T-helper 1 cell (primary cell): ENCODE measurements around the gene FAM124A.
"Not testable (repeated sequence)": the region's sequence is repeated elsewhere in the genome, so short reads cannot be mapped to it uniquely, and the experiment has no call there.

ENCODE experiments used
- DNase-seq, 5 donors: peaks; one replicate each; pipeline ENCODE4 v3.0.0-alpha.2; 2012 to 2020

FAM124A gene

DNA sequence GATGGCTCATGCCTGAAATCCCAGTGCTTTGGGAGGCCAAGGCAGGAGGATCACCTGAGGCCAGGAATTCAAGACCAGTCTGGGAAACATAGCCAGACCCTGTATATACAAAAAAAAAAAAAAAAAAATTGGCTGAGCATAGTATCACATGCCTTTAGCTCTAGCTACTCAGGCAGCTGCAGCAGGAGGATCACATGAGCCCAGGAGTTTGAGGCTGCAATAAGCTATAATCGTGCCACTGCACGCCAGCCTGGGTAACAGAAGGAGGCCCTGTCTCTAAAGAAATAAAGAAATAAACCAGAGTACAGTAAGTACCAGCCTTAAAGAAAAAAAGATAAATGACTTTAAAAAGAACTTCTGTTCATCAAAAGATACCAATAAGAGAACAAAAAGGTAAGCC lies 52.9 kb downstream of the FAM124A start:
- DNase-seq, result no peak

DNA sequence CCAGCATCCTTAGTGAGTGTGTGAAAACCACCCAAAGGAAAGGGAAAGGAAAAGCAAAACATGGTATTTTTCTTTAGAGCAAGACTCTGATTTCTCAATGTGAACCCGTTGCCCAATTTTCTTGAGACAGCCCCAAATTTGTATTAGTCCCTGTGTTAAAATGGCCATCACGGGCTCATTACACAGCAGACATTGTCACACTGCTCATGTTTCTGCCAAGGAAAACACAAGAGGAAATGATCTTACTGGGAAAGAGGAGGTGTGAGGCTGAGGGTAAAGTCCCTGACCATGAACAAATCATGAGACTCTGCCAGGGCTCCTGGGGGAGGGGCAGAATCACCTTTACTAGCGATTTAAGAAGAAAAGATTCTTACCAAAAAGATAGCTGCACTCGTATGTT lies 54.4 kb downstream of the FAM124A start:
- DNase-seq, result no peak

DNA sequence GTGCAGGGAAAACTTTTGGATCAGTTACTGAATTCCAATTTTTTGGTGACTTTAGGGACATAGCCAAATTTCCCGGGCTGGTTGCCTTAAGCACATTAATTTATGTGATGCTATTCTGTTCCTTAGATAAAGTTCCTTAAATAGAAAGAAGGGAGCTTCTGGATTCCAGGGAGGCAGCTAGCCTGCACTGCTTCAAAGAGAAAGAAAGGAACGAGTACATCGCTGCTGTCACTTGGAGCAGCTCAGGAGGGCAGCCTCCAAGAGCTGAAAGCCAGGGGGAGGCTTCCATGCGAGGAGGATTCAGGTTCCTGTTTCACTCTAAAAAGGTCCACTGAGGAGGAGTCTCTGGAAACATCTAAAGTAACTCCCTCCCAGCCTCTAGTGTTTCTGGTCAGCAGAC lies 55.7 kb downstream of the FAM124A start:
- DNase-seq, result no peak

DNA sequence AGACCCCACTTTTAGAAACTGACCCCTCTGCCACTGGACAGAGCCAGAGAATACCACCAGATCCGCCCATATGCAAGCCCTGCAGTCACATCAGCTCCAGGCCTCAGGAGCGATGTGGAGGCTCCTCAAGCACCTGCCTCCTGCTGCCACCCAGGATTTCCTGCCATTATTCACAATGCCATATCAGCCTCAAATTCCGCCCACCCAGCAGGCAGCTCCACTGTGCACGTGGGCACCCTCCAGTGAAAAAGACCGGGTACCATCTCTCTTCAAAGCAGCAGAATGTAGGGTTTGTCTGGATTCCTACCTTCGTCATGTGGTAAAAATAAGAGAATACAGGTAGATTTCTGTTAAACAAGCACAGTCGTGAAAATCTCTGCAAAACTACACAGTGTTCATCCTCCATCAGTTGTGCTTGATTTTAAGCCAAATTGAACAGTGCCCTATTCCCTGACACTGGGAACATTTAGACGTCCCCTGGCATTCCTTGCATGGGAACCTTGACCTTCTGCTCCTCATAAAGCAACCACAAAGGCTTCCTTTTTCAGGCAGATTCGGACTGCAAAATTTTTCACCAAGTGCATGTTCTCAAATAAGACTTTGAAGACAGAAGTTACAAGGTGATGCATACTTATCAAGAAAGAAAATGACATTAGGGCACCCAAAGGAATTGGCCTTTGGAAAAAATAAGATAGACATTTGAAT lies 56.4 kb downstream of the FAM124A start:
- DNase-seq, result no peak

DNA sequence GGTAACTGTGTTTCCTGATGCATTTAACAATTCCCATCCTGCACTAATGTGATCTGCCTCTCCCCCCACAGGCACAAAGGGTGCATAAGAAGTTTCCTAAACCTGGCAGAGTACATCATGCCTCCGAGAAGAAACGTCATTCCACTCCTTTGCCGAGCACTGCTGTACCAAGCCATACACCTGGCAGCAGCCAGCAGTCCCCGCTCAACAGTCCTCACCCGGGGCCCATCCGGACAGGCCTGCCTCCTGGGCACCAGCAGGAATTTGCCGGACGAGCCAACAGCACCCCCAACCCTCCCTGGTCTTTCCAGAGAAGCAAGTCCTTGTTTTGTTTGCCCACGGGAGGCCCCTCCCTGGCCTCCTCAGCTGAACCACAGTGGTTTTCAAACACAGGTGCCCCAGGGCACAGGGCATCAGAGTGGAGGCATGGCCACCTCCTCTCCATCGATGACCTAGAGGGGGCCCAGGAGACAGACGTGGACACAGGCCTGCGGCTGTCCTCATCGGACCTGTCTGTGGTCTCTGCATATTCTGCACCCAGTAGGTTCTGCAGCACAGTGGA lies 58.3 kb downstream of the FAM124A start:
- DNase-seq, result no peak

DNA sequence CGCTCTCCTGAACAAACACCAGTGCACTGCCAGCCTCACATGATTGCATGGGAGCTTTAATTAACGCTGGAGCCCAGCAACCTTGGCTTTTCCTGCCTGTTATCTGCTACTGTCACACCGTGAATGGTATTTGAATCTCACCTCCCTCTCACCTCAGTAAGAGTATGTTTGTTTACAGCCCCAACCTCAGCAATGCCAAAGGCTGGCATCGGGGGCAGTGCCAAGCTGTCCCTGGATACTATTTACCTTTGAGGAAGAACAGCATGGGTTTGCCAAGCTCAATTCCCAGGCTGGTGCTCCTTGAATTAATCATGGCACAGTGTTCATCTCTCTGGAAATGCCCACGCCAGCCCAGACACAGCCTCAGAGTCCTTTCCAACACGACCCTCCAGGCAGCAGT lies 60.1 kb downstream of the FAM124A start:
- no peak for DNase-seq

DNA sequence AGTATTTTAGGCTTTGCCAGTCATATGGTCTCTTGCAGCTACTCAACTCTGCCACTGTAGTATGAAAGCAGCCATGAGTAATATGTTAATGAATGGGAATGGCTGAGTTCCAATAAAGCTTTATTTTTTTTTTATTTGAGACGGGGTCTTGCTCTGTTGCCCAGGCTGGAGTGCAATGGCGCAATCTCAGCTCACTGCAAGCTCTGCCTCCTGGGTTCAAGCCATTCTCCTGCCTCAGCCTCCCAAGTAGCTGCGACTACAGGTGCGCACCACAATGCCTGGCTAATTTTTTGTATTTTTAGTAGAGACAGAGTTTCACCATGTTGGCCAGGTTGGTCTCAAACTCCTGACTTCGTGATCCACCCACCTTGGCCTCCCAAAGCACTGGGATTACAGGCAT lies 60.7 kb downstream of the FAM124A start:
- DNase-seq, result not testable (repeated sequence)

DNA sequence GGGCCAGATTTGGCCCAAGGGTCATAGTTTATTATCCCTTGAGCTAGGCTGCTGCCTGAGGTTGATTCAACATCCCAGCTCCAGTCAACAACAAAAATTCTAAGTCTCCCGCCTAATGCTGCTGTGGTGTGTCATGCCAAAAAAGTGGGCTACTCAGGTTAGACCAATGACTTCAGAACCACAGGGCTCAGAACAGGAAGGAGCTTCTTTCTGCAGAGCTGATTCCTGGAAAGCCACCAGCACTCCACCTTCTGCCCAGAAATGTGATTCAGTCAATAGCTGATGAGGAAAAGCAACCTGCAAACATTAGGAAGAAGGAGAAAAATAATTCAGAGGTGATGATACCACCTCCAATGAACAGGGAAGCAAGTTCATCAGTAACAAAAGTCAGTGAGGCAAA lies 61.2 kb downstream of the FAM124A start:
- peak in 1 of 5 donors; percentile 8 for DNase-seq

DNA sequence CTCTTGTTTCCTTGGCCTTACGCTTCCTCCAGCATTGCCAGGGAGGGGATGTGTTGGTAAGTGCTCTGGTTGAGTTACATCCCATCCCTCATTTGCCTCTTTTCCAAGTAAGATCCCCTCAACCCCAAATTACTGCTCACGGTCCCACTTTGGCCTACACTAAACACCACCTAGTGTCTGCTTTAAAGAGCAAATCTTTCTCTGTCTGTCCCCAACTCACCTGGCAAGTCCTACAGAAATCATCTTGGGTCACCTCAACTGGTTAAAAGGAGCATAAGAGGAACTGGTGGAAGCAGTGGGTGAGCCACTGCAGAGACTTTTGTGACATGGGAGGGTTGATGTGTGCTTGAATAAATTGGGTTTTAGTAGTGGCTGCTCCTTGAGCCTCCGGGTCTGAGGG lies 62.1 kb downstream of the FAM124A start:
- no peak for DNase-seq

DNA sequence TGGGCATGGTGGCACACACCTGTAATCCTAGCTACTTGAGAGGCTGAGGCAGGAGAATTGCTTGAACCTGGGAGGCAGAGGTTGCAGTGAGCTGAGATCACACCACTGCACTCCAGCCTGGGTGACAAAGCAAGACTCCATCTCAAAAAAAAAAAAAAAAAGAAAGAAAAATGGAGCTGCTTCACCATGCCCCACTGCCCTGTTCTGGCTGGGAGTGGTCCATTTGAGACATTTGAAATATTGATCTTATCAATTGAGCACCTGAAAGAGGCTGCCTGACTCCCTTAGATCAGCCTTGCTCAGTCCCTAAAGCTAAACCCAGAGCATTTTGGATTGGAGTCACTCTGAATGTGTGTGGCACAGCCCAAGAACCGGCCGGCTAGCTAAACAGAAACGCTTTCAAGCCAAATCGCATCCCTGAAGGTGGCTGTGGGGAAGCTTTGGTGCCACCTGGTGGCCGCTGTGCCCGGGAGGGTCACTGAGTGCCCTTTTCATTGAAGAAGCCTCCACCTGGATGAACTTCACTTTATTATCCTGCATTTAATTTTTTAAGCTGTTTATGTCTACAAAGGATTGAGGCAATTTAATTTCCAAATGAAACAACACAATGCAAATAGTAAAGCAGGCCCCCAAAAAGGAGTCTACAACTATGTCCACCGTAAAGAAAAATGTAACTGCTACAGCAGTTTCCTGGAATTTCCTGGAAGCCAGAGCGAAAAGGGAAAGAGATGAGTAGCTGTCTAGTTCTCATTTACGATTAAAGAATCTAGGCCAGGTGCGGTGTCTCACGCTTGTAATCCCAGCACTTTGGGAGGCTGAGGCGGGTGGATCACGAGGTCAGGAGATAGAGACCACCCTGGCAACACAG lies 64.2 kb downstream of the FAM124A start:
- DNase-seq, result peak; percentile 35 to 64 (median 40)

DNA sequence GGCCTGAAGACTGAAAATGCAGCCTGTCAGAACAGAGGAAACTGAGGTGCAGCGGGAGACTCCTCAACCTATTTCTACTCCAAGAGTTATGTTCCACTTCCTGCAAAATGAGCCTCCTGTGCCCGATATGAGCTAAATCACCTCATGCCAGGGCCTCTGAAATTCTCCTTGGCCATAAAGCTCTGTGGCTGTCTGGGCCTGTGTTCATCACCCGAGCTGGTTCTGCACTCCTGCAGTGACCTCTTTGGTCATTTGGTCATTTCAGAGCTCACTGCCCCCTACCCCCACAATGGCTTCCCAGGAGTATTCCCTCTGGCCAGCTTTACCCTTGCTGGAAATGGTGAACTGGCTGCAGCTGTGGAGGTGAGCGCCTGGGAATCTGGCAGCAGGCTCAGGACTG lies 65.6 kb downstream of the FAM124A start:
- DNase-seq, result no peak

DNA sequence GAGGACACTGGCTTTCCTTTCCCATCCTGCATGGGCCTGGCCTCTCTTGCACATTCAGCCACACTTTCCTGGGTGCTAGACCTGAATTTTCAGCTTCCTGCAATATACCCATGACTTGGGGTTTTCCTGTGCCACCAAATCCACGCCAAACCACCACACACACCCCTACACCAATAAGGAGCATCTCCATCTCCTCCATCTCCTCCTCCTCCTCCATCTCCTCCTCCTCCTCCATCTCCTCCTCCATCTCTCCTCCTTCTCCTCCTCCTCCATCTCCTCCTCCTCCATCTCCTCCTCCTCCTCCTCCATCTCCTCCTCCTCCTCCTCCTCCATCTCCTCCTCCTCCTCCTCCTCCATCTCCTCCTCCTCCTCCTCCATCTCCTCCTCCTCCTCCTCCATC lies 66.1 kb downstream of the FAM124A start:
- DNase-seq, result not testable (repeated sequence)

DNA sequence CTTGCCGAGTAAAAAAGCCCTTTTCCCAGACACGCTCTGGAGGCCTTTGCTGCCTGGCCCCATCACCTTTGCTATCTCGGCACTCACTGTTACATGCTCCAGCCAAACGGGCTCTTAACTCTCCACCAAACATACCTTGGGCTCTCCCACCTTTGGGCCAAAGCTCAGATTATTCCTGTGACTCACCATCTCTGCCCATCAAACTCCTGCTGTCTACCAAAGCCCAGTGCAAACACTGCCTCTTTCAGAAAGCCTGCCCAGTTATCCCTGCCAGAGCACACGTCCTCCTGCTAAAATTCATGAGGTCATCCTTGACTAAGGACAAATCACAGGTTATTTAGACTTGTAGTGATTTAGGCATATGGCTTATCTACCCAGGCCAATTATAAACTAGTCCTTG lies 69.1 kb downstream of the FAM124A start:
- DNase-seq, result no peak

DNA sequence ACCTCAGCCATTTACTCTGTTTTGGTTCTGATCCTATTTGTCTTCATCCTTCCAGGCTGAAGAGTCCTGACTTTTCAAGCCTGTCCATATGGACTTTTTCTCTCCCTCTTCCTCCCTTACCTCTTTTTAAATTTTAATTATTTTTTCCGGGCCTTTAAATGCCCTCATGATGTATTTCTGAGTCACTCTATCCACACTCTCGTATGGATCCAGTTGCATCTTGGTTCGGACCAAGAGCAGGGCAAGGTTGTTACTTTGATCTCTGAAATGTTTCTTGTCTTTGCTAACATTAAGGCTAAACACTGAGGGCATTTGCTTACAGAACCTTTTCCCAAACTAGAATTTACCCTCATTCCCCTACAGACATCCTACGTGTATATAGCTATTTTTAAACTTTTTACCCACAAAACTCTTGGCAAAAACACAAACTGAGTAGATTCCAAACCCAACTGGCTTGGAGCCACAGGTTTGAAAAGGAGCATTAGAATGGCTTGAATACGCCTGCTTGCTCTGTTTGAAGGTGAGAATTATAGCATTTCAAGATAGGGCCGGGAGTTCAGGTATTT lies 69.9 kb downstream of the FAM124A start:
- DNase-seq, result no peak

DNA sequence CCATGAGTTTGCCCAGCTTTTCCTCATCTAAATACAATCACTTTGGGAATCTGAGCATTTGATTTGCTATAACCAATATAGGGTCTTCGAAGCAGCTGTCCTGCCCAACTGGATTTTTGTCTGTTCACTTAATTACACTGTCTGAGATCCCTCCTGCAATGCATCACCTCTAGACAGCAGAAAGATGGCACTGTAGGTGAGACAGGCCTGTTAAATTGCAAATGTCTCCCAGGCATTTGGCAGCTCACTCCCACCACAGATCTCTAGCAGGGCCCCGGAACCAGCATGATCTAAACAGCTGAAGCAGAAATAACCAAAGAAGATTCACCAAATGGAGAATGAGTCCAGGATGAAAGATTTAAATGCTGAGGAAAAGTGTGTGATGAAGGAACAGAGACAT lies 75.4 kb downstream of the FAM124A start:
- no peak for DNase-seq

DNA sequence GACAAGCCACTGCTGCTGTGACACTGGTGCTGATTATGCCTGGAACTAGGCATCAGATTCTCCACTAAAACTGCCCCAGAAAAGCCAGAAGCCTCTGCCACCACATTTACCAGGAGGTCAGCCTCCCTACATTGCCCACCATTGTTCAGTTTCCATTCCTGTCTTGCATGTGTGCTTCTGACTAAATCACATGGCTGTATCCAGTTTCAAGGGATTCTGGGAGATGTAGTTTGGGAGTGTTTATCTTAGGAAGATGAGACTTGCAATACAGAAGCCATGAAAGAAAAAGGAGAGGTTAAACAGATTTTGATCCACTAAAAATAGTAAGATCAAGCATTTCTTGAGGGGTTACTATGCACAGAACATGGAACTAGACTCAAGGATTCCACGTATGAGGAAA lies 76.6 kb downstream of the FAM124A start:
- DNase-seq, result no peak

DNA sequence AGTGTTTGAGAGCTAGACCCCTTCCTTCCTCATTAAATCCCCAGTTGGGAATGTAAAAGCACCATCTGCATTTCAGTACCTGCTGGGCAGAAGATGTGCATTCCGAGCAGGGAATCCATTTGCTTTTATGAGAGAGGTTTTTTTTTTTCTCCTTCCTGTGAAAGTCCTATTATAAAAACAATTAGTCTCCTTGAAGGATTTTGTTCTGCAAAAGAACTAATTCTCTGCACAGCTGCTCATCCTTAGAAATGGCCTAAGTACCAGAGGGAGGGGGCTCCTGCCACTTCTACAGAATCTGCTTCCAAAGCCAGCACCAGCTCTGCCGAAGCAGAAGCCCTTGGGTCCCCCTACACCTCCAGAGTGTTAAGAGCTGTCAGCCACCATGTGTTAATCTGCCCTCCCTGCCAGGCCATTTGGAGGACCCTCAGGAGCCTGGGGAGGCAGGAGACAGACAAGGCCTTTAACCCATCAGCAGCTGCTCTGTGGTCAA lies 80.9 kb downstream of the FAM124A start:
- no peak for DNase-seq

DNA sequence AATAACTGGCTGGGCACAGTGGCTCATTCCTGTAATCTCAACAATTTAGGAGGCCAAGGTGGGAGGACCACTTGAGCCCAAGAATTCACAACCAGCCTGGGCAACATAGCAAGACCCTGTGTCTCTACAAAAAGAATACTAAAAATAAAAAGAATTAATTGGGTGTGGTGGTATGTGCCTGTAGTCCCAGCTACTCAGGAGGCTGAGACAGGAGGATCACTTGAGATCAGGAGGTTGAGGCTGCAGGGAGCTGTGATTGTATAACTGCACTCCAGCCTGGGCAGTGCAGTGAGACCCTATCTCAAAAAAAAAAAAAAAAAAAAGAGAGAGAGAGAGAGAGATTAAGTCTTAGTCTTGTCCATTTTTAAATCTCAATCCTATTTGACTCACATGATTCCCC lies 81.7 kb downstream of the FAM124A start:
- DNase-seq, result no peak

DNA sequence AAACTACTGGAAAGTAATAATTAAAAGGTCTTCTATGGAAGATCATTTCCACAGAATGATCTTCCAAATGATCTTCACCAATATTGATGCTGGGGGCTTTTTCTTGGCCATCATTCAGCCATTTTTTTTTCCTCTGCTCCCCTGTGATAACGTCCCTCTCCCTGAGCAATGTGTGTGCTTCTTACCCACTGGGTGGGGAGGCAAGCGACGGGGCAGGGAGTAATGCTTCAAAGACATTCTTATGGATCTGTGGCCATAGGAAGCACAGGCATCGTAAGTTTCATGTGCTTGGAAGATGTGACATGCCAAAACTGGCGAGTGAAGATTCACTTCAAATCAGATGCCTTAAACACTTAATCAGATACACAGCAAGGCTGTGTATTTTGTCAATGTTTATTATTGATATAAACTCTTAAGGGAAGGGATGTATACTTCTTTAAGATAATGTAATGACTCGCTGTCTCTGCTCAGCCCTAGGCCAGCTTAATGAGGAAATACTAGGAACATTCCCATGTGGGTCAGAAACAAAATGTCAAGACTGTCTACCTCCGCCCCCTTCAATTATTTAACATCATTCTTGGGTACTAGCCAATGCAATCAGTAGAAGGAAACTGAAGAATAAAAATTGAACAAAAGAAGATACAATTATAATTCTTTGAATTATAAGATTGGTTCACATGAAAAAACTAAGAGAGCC lies 83.2 kb downstream of the FAM124A start:
- no peak for DNase-seq

DNA sequence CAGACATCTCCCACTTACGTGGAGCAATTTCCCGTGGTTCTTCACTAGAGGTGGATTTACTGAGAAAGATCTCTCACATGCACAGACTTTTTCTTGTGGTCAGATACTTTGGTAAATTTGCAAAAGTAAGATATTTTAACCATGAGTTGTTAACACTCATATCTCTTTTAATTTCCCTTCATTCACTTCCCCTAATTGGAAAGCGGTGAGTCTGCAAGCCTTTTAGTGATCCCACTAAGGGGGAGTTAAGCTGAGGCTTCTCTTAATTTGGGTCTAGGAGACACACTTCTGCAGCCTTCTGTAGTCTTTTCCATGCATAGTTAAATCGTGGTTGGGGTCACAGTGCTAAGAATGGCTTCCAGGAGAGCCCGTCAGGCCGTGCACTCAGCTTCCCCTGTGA lies 86.6 kb downstream of the FAM124A start:
- no peak for DNase-seq

DNA sequence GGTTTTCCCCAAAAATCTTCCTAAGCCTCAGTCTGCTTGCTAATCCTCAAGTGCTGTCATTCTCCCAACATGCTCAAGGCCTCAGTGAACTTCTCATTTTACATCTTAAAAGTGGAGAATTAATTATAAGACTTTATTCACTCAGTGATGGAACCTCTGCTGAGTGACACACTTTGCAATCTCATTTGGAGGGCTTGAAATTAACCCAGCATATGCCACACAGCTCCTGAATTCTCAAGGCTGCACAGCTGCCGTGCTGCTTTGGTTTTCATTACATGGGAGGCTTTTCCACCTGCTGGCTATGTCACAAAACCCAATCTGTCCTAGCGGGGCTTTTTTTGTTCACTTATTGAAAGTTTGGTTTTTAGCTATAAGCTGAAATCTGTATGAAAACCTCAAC lies 89.0 kb downstream of the FAM124A start:
- DNase-seq, result no peak

DNA sequence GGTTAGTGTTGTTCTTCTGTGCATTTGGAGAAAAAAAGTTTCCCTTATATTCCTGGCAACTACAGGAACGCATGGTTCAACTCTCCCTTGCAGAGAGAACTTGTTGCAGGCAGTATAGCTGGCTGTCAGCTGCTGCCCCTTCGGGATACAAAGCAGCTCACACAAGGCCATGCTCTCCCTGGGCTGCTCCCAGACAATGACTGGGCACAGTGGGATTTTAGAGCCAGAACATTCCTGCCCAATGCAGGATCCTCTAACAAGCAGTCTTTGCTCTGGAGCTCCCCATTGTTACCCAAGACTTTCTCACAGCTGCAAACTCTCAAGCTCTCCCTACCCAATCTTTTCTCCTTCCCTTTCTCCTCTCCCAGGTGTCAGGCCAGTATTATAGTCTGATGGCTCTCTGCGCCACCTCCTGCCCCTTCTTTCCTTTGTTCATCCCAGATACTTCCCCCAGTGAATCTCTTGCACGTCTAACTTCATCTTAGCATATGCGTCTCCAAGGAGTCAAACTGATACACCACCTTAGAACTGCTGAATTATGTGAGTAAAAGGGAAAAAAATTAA lies 89.8 kb downstream of the FAM124A start:
- DNase-seq, result no peak

DNA sequence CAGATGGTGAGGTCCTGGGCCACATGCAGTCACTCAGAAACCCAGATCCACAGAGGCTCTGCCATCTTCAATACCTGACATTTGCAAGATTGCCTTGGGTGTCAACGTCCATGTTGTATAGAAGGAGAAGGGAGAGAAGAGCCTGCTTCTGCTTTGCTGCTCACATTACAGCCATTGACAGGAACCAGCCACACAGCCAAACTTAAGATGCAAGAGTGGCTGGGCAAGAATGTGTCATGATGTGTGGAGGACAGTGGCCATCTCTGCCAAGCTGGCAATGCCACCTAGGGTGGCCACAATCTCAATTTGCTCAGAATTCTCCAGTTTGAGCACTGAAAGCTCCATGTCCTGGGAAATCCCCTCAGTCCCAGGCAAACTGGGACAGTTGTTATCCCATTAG lies 91.4 kb downstream of the FAM124A start:
- DNase-seq, result no peak
